ENCODE results near the gene GPS2.
"Not testable (repeated sequence)": the region's sequence is repeated elsewhere in the genome, so short reads cannot be mapped to it uniquely, and the experiment has no call there.

GPS2 gene

GRCh38 chr17:7314719-7315569 lies at the start of gene GPS2:
Gene GPS2 (minus strand): TSS chr17:7315360. CDS start chr17:7315052, 308 bp downstream.
- DNase-seq (ENCODE audit: low read depth): no peak

GRCh38 chr17:7363311-7363710 lies 48.2 kb upstream of the GPS2 start:
- no peak for DNase-seq (ENCODE audit: low read depth)

GRCh38 chr17:7361906-7362305 lies 46.7 kb upstream of the GPS2 start:
- DNase-seq (ENCODE audit: low read depth): no peak

GRCh38 chr17:7357381-7357780 lies 42.2 kb upstream of the GPS2 start:
- DNase-seq (ENCODE audit: low read depth): no peak

- no peak for DNase-seq (ENCODE audit: low read depth)
Observed at GRCh38 chr17:7356756-7357155, 41.6 kb upstream of the GPS2 start.

GRCh38 chr17:7356072-7356549 lies 41.0 kb upstream of the GPS2 start:
- peak; percentile 62 for DNase-seq (ENCODE audit: low read depth)

GRCh38 chr17:7355573-7355972 lies 40.4 kb upstream of the GPS2 start:
- DNase-seq (ENCODE audit: low read depth): no peak

GRCh38 chr17:7355053-7355452 lies 39.9 kb upstream of the GPS2 start, which contains the start of gene TMEM95:
Gene TMEM95 (plus strand): TSS chr17:7355156. CDS start chr17:7355205, 49 bp downstream.
- DNase-seq (ENCODE audit: low read depth): no peak

- DNase-seq (ENCODE audit: low read depth): no peak
Observed at GRCh38 chr17:7354262-7354843, 39.2 kb upstream of the GPS2 start.

- DNase-seq (ENCODE audit: low read depth): no peak
Observed at GRCh38 chr17:7352910-7353635, 37.9 kb upstream of the GPS2 start.

GRCh38 chr17:7352503-7352889 lies 37.3 kb upstream of the GPS2 start:
- no peak for DNase-seq (ENCODE audit: low read depth)

GRCh38 chr17:7351665-7352502 lies 36.7 kb upstream of the GPS2 start, which contains the start of gene KCTD11:
Gene KCTD11 (plus strand): TSS chr17:7352162.
- no peak for DNase-seq (ENCODE audit: low read depth)

GRCh38 chr17:7348478-7349242 lies 33.5 kb upstream of the GPS2 start:
- DNase-seq (ENCODE audit: low read depth): no peak

GRCh38 chr17:7347630-7348477 lies 32.7 kb upstream of the GPS2 start:
- no peak for DNase-seq (ENCODE audit: low read depth)

GRCh38 chr17:7346761-7347614 lies 31.8 kb upstream of the GPS2 start:
- no peak for DNase-seq (ENCODE audit: low read depth)

- DNase-seq (ENCODE audit: low read depth): no peak
Observed at GRCh38 chr17:7343250-7343649, 28.1 kb upstream of the GPS2 start.

GRCh38 chr17:7341842-7342241 lies 26.7 kb upstream of the GPS2 start:
- DNase-seq (ENCODE audit: low read depth): no peak

- no peak for DNase-seq (ENCODE audit: low read depth)
Observed at GRCh38 chr17:7340179-7340578, 25.0 kb upstream of the GPS2 start.

GRCh38 chr17:7337600-7337999 lies 22.4 kb upstream of the GPS2 start:
- not testable (repeated sequence) for DNase-seq (ENCODE audit: low read depth)

Measured in CMK (cell line).